NCI-H2227 treated with DMSO at 0.1 percent for 48 hours (cell line): Measurements from ENCODE around the gene RPH3AL.

ENCODE experiments used
- DNase-seq: peaks from one replicate; lab custom pipeline; 2025; lab: John Stamatoyannopoulos, UW

RPH3AL gene

DNA sequence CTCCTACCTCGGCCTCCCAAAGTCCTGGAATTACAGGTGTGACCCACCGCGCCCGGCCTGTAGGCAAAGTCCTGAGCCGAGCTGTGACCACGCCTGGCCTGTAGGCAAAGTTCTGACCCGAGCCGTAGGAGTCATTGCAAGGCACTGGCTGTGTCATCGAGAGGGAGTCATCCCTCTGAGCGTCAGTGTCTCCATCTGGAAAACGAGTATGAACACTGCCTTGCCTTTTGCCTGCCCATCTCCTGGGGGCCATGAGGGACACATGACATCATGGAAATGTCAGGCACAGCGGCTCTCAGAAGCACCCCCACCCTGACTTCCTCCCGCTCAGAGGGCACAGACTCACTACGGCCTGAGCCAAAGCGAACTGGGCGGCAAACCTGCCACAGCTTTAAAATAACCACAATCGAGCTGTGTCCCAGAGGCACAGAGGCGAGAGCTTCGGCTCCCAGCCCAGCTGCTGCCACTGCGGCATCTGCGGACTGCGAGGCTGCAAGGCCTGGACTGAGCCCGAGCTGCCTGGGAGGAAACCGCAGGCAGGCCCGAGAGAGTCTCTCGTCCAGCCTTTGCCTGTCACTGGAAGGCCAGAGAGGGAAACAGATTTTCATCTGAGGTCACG lies 50.8 kb downstream of the RPH3AL start:
- DNase-seq: no peak

DNA sequence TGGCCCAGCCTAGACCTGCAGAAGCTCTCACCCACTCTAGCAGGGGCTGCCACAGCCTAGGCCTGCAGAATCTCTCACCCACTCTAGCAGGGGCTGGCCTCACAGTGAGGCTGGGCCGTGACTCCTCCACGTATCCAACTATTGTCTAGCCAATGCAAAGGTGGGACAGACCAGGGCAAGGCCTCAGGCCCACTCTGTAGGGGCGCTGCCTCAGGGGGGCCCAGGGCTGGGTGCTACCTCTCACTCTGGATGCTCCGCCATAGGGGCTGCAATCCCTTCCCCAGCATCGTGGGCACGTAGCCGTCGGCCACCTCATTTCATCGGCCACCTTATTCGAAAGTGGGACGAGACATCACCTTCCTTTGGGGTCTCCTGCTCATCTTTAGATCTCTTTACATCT lies 51.7 kb downstream of the RPH3AL start:
- no peak for DNase-seq

DNA sequence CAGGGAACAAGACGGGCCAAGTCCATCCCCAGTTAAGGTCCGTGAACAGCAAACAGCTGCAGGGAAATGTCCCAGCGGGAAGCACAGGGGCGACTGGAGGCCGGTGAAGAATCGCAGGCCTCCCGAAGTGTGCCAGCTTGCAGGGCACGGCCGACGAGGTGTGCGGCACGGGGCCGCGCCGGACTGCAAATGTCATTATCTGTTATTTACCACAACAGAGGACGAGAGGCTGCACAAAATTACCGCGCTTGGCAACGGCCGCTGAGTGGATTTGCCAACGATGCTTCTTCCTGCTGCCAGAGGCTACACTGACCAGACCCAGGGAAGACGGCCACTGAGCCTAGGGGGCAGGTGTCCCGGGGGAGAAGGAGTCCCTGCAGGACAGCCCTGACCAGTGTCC lies 53.1 kb downstream of the RPH3AL start:
- no peak for DNase-seq

GRCh38 chr17:298791-299450 lies 53.7 kb downstream of the RPH3AL start:
- no peak for DNase-seq

- DNase-seq: no peak
Measured at GRCh38 chr17:297758-298157, 54.8 kb downstream of the RPH3AL start.

DNA sequence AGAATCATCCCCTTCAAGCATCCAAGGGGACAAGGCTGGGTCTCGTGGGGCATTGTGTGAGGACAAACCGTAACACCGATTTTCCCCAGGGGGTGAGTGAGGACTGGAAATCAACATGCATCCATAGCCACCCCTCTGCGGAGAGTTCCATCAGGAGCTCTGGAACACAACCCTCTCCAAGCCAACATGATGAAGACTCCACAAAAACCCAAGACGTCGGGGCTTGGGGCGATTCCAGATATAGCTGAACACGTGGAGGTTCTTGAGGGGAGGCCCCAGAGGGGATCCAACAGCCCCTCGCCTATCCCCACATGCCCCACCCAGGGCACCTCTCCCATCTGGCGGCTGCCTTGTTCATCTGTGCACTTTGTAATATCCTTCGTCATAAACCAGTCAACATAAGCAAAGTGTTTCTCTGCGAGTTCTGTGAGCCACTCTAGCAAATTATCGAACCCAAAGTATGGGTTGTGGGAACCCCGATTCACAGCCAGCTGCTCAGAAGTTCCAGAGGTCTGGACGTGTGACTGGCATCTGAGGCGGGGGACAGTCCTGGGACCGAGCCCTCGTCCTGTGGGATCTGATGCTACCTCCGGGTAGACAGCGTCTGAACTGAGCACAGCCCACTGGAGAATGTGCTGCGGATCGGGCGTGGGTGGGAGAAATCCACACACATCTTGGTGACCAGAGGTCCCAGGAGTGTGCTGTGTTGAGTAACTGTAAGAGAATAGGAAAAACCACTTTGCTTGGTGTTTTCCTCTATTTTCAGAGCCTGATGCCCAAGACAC lies 55.5 kb downstream of the RPH3AL start:
- no peak for DNase-seq

- no peak for DNase-seq
Measured at GRCh38 chr17:296379-296778, 56.2 kb downstream of the RPH3AL start.

DNA sequence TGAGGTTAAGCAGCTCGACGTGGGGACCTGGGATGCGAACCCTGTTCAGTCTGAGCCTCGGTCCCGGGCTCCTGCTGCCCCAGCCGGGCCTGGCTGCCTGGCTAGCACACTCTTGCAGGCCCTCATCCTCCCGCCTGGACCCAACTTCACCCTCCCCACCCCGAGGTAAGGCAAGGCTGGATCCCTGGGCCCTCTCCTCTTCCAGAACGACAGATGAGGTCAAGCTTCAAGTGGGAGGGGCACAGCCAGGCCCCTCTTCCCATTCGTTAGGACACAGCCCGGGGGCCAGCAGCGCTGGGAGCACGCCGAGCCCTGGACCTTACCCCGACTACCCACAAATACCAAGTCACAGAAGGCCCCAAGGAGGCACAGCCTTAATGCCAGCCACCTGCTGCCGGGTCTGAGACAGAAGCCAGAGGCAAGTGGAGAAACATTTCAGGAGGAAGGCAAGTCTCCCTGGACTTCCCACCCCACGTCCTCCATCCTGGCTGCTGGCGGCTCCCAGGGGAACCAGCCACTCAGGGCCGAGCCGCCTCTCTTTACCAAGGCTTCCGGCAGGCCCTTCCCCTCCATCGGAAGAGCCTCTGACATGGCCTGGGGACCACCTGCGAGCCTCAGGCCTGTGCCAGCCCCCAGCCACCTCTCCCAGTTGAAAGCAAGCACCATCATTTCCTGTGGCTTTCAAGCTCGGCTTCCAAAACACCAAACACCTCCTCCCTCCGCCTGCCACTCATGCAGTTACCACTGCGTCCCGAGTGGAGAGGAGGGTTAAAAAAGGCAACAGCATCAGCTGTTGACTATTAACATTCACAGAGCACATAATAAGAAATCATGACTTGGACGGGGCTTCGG lies 59.9 kb downstream of the RPH3AL start:
- DNase-seq: no peak

DNA sequence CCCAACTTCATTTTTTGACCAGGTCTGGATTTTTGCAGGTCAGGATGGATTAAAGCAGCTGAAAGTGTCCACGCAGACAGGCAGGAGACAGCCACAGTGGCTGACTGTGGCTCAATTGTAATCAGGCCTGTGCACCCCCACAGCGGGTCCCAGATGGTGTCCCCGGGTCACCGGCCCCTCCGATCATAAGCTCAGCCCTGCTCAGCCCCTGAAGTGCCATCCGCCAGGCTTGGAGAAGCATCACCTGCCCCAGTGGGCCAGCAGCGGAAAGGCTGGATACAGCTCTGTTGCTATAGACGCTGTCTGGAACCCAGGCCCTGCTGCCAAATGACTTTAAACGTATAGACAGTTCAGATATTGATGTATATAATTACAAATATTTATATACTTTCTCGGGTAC lies 60.6 kb downstream of the RPH3AL start:
- no peak for DNase-seq

- DNase-seq: no peak
Measured at GRCh38 chr17:291587-291986, 61.0 kb downstream of the RPH3AL start.

- DNase-seq: no peak
Measured at GRCh38 chr17:290626-291025, 62.0 kb downstream of the RPH3AL start.

GRCh38 chr17:290121-290521 lies 62.5 kb downstream of the RPH3AL start:
- no peak for DNase-seq

DNA sequence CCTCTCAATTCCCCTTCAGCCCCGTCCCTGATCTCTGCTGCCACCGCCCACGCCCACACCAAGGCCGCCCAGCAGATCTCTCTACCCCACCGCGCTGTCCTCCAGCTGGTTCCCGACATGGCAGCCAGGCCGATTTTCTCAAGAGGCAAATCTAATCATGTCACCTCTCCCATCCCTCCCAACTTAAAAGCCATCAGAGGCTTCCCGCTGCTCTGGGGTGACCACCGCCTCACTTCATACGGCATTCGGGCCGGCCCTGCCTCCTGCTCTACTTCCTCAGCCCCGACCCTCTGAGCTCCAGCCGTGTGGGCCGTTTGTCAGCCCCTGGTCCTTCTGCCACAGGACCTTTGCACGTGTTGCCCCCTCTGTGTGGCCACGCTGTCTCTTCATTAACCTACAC lies 63.2 kb downstream of the RPH3AL start:
- DNase-seq: no peak

DNA sequence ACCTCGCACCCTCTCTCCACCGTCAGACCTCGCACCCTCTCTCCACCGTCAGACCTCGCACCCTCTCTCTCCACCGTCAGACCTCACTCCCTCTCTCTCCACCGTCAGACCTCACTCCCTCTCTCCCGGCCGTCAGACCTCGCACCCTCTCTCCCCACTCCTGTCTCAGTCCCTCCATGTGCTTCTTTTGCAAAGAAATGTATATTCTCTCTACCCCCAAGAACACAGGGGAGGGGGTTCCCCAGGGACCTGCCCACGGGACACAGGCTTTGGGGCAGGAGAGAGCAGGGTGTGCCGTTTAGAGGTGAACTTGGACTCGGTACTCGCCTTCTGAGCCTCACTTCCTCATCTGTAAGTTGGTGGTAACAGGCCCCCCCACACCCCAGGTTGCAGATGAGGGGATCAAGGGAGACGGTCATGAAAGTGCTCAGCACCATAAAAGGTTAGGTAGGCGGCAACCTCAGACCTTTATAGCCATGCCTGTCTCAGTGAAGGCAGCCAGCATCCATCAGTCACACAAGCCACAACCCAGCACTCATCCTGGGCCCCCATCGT lies 63.7 kb downstream of the RPH3AL start:
- no peak for DNase-seq

DNA sequence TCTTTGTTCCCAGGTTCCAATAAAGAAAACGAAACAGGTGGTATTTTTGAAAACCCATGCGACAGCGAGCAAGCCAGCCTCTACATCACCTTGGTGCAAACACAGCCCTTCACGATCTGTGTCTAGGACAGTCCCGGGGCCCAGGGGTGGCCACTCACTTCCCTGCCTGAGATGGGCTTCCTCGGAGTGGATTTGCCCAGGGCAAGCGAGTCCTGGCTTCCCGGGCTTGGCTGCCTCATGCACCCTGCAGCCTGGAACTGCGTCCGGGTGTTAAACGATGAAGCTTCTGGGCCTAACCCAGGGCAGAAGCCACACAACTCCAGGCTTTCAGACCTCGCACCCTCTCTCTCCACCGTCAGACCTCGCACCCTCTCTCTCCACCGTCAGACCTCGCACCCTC lies 66.0 kb downstream of the RPH3AL start:
- DNase-seq: no peak

- no peak for DNase-seq
Measured at GRCh38 chr17:285751-286422, 66.7 kb downstream of the RPH3AL start.

- DNase-seq: no peak
Measured at GRCh38 chr17:284676-285355, 67.8 kb downstream of the RPH3AL start.

DNA sequence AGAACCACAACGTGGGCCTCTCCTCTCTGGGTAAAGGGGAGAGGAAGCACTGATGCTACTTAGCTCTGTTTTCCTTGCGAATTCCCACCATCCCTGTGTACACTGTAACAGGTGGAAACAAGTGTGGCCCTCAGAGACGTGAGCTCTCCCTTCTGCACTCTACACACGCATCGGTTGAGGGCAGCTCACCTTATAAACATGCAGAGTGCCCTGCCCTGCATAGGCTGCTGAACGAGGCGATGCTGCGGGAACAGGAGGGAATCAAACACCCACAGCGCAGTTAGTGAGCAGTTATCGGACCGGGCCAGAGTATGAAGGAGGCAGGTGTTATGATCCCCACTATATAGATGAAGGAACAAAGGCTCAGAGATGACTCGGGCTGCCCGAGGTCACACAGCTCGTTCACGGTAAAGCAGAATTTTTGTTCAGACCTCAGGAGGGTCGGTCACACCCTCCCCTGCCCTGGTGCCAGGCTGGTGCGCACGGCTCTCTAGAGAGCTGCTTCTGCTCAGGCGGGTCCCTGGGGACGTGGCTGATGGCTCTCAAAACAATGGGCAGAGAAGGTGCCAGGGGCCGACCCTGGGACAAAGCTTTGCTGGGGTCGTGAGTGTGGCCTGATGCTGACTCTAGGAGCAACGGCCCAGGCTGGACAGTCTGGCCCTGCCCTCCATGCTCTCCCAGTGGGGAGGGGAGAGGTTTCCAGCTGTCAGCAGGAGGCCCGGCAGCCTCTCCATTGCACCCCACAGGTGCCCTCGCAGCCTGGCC lies 68.5 kb downstream of the RPH3AL start:
- no peak for DNase-seq

- DNase-seq: no peak
Measured at GRCh38 chr17:282912-283882, 69.4 kb downstream of the RPH3AL start.
